Adrenal gland (tissue), 5 donors: ENCODE results near the gene TMEM109.

Experiments
- CTCF ChIP-seq, 6 experiments: fragments of 450-650 bp in 4 of 6; fragments of 200-600 bp in 2 of 6; sonication (generic) in 1 of 6; IDR thresholded peaks; 1 replicate in 5 of 6; 2 replicates in 1 of 6; pipeline versions ENCODE4 v1.5.1 to v1.8.0; 2016 to 2021; ENCODE audit warnings: antibody characterized with exemption in 6 of 6, mild to moderate bottlenecking in 2 of 6, moderate library complexity in 1 of 6
- POLR2A ChIP-seq, 2 donors: fragments of 450-650 bp; IDR thresholded peaks; one replicate each; pipeline ENCODE4 v1.6.1; 2017; ENCODE audit warnings: antibody characterized with exemption in 2 of 2, mild to moderate bottlenecking in 2 of 2, moderate library complexity in 1 of 2
- donor health status: DM: no; HTN: no; CAD: no.

- no peak for TF ChIP-seq CTCF (IDR thresholded peaks at IDR 0.05)
- TF ChIP-seq POLR2A (IDR thresholded peaks at IDR 0.05): no peak
These were observed 40.9 kb upstream of the TMEM109 start for GRCh38 chr11:60872961-60873524.
